Renal pelvis (tissue), 12 donors: Measurements from ENCODE around the gene IFT81. TPM values are rescaled to one million over a fixed set of nuclear protein-coding genes. Genes with fewer than 3 reads are reported as not detected.
"Not testable (repeated sequence)": the region's sequence is repeated elsewhere in the genome, so short reads cannot be mapped to it uniquely, and the experiment has no call there.

ENCODE experiments used
- DNase-seq: peaks from one replicate; pipeline ENCODE4 v3.0.0-alpha.2; 2013
- long read RNA-seq, 16 experiments: transcript quantifications; one replicate each; lab custom pipeline, GENCODE V29; 2026
- polyA plus RNA-seq, 3 donors: library from polyadenylated mRNA; unstranded; fragments of 120-200 nt; gene quantifications; one replicate each; pipeline ENCODE4 v1.2.1, GENCODE V29; 2013; ENCODE audit not compliant: insufficient read length in 3 of 3

The IFT81 gene, protein sequence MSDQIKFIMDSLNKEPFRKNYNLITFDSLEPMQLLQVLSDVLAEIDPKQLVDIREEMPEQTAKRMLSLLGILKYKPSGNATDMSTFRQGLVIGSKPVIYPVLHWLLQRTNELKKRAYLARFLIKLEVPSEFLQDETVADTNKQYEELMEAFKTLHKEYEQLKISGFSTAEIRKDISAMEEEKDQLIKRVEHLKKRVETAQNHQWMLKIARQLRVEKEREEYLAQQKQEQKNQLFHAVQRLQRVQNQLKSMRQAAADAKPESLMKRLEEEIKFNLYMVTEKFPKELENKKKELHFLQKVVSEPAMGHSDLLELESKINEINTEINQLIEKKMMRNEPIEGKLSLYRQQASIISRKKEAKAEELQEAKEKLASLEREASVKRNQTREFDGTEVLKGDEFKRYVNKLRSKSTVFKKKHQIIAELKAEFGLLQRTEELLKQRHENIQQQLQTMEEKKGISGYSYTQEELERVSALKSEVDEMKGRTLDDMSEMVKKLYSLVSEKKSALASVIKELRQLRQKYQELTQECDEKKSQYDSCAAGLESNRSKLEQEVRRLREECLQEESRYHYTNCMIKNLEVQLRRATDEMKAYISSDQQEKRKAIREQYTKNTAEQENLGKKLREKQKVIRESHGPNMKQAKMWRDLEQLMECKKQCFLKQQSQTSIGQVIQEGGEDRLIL
- 10 to 100 TPM; 43.8 to 50.5 (median 48.1) TPM for polyA plus RNA-seq
- long read RNA-seq, donor 1, partial matches to known transcripts: 0 of 5 reads
- long read RNA-seq, donor 1, other reads (novel, unspliced or antisense): 0 of 5 reads
- long read RNA-seq, donor 2, partial matches to known transcripts: 12 of 15 reads
- long read RNA-seq, donor 2, other reads (novel, unspliced or antisense): 0 of 15 reads
- long read RNA-seq, donor 3, partial matches to known transcripts: 9 of 13 reads
- long read RNA-seq, donor 3, other reads (novel, unspliced or antisense): 0 of 13 reads
- long read RNA-seq, donor 4, partial matches to known transcripts: 8 of 14 reads
- long read RNA-seq, donor 4, other reads (novel, unspliced or antisense): 0 of 14 reads
- long read RNA-seq, donor 5: 0 reads
- long read RNA-seq, donor 6, partial matches to known transcripts: 24 of 47 reads
- long read RNA-seq, donor 6, other reads (novel, unspliced or antisense): 16 of 47 reads
- long read RNA-seq, donor 7, partial matches to known transcripts: 7 of 8 reads
- long read RNA-seq, donor 7, other reads (novel, unspliced or antisense): 0 of 8 reads
- long read RNA-seq, donor 8, partial matches to known transcripts: 0 of 1 reads
- long read RNA-seq, donor 8, other reads (novel, unspliced or antisense): 0 of 1 reads
- long read RNA-seq, donor 9, transcript IFT81-209 (19 exons, 2,710 nt): major isoform, 8 of 13 reads
- long read RNA-seq, donor 9, partial matches to known transcripts: 5 of 13 reads
- long read RNA-seq, donor 9, other reads (novel, unspliced or antisense): 0 of 13 reads
- long read RNA-seq, donor 10, partial matches to known transcripts: 0 of 5 reads
- long read RNA-seq, donor 10, other reads (novel, unspliced or antisense): 0 of 5 reads
- long read RNA-seq, donor 11, partial matches to known transcripts: 0 of 2 reads
- long read RNA-seq, donor 11, other reads (novel, unspliced or antisense): 0 of 2 reads
- long read RNA-seq, donor 12, transcript IFT81-209 (19 exons, 2,710 nt): major isoform, 5 of 8 reads
- long read RNA-seq, donor 12, partial matches to known transcripts: 0 of 8 reads
- long read RNA-seq, donor 12, other reads (novel, unspliced or antisense): 0 of 8 reads
- long read RNA-seq, donor 13, partial matches to known transcripts: 0 of 1 reads
- long read RNA-seq, donor 13, other reads (novel, unspliced or antisense): 0 of 1 reads
- long read RNA-seq, donor 14: 0 reads
- long read RNA-seq, donor 15, partial matches to known transcripts: 0 of 4 reads
- long read RNA-seq, donor 15, other reads (novel, unspliced or antisense): 0 of 4 reads
- long read RNA-seq, donor 16, partial matches to known transcripts: 15 of 19 reads
- long read RNA-seq, donor 16, other reads (novel, unspliced or antisense): 0 of 19 reads

DNA sequence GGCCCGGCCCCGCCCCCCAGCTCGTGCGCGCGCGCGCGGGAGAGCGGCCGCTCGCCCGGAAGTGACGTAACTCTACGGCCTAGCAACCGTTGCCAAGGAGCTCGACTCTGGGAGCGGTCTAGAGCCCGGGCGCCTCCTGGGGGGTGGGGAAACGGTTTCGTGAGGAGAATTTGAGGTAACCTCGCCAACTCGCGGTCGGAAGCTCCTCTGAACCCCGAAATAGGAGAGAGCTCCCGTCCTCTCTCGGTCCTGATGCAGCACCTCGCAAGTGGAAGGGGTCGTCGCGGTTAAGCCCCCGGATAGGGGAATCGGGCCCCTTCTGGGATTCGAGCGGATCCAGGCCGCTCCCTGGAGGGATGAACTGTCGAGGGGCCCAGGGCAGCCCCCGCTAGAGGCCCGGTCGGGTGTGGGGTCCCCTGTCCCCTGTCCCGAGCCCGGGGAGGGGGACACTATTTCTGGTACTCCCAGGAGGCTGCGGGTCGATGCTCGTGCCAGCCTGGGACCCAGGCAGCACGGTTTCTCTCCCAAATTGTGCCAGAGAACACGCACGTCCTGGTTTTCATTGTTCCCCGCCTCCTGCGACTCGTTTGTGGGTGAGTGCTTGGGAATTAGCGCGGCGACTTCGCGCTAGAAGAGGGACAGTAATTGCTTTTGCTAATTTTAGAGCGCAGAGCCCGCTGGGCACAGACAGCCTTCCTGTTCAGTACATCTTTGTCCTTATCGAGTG lies at the start of gene IFT81:
TSS of gene IFT81 (plus strand) at position 89 of the 727 bp plus-strand sequence. CDS start 3,024 bp downstream, outside the sequence.
- DNase-seq: peak; percentile 93

DNA sequence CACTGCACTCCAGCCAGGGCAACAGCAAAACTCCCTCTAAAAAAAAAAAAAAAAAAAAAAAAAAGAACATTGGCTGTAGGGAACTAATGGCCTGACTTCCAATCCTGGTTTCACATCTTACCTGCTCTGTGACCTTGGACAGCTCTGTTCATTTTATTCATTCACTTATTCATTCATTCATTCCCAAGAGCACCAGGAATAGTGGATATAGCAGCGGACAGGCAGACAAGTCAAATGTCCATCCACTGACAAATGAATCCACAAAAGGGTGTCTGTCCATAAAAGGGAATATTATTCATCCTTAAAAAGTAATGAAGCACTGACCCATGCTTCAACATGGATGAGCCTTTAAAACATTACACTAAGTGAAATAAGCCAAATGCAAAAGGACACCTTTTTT lies 48.3 kb upstream of the IFT81 start:
- no peak for DNase-seq

DNA sequence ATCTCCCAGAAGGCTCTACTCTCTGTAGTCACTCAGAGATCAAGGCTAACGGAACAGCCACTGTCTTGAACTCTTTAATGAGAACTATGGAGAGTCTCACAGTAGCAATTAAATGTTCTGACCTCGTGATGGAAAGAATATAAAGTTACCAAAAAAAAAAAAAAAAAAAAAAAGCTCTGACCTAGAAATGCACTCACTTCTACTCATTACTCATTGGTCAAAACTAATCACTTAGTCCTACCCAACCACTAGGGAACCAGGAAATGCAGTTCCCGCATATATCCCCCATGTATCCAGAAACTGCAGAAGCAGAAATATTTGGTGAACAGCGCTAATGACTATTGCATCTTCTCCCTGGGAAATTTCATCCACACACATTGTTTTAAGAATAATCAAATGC lies 46.4 kb upstream of the IFT81 start:
- no peak for DNase-seq

DNA sequence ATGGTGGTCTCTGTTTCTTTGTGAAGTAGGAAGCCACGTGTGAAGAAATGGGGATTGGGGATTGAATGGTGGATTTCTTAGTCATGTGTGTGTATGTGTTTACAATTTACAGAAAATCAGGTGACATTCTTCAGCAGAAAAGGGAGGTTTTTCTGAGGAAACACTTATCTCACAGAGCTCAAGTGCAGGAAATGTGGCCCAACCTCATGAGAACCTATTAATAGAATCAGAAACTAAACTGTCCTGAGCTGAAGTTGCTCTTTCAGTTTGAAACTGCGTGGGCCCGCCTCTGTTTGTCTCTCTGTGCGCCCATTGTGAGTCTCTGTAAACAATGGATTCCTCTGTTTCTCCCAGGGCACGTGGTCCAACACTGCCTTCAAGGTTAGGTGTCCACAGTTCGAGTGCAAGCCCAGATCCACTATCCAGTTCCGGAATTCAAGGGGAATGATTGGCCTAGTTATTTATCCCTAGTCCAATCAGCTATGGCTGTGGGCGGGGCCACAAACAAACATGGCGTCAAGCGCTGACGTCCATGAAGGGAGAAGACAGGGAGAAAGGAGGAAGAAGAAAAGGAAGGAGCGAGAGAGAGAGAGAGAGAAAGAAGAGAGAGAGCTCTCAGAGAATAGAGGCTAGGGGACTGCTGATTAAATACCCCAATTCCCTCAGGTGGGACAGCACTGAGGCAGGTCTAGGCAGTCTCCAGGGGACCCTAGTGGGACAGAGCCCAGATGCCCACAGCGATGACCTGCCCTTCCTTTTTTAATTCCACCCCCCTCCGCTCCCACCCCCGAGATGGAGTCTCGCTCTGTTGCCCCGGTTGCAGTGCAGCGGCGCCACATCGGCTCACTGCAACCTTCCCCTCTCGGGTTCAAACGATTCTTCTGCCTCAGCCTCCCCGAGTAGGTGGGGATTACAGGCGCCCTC lies 44.4 kb upstream of the IFT81 start:
- no peak for DNase-seq

DNA sequence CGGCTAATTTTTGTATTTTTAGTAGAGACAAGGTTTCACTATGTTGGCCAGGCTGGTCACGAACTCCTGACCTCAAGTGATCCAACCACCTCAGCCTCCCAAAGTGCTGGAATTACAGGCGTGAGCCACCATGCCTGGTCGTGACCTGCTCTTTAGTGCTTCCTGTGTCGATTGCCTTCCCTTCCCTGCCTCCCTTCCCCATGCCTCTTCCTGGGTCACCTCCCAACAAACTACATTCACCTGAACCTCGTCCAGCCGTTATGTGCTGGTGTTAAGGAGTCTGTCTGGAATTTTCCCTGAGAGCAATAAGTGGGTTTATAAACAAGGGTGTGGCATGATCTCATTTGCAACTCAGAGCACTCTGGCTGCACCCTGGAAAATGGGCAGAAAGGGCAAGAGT lies 43.7 kb upstream of the IFT81 start:
- DNase-seq: no peak

DNA sequence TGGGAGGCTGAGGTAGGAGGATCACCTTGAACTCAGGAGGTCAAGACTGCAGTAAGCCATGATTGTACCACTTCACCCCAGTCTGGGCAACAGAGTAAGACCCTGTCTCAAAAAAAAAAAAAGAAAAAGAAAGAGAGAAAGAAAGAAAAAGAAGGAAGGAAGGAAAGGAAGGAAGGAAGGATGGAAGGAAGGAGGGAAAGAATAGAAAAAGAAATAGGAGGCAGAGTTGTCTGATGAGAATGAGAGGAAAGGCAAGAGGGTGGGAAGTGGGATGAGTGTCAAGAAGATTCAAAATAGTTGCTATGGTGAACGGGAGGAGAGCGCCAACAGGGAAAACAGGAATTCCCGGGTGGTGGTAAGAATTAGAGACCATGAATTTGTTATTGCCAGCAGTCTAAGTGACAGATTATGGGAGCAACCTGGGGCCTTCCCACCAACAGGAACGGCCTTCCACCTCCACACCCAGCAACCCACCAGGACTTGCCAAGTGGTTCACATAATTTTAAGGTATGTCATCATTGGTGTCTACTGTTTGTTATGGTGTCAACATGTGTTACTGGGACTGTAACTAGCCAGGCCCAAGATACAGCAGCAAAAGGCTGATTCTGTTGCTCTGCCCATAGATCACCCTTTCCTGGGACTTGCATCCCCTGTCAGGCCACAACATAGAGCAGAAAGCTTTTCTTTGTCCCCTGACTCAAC lies 39.7 kb upstream of the IFT81 start:
- no peak for DNase-seq

DNA sequence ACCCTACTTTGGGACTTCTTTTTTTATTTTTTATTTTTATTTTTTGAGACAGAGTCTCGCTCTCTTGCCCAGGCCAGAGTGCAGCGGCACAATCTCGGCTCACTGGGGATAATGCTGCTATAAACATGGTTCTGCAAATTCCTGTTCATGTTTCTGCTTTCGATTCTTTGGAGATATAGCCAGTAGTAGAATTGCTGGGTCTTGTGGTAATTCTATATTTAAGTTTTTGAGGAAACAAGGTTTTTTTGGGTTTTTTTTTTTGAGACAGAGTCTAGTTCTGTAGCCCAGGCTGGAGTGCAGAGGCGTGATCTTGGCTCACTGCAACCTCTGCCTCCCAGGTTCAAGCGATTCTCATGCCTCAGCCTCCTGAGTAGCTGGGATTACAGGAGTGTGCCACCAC lies 35.9 kb upstream of the IFT81 start:
- not testable (repeated sequence) for DNase-seq

DNA sequence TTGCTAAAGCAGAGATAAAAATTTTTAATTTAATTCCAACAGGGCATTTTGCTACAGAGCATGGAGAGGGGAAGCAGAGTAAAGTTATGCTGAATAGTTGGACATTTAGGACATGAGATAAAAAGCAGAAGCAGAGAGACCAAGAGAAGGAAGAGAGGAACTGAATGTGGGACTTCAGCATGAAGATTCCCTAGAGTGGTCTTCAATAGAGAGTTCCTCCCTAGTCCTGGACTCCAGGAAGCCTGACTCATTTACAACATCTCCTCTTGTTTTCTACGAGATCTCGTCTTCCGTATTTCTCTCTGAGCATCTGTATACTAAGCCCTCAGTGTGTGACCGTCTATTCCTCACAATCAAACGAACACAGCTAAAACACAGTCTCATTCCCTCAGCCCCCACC lies 35.2 kb upstream of the IFT81 start:
- DNase-seq: no peak

DNA sequence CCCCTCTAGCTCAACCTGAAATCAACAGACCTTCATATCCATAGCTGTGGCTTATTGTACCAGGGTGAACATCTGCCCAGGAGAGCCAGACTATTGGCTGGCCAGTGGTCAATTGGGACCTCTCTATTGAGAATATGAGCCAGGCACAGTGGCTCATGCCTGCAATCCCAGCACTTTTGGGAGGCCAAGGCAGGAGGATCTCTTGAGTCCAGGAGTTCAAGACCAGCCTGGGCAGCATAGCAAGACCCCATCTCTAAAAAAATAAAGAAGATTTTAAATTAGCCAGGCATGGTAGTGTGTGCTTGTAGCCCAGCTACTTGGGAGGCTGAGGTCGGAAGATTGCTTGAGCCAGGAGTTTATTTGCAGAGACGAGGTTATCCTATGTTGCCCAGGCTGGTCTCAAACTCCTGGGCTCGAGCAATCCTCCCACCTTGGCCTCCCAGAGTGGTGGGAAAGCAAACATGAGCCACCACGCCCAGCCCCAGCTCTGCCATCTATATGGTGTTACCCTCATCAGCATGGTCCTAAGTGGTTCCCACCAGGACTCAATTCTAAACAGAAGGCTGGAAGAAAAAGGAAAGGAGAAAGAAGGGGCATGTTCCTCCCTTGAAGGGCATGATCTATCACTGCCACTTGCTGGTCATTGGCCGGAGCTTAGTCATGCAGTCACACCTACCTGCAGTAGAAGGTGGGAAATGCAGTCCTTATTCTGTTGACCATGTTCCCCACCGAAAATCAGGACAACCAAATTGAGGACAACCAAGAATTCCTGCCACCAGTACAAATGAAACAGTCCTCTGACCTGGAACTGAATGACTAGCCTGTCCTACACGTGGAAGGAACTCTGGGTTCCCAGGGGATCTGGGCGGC lies 33.7 kb upstream of the IFT81 start:
- no peak for DNase-seq

DNA sequence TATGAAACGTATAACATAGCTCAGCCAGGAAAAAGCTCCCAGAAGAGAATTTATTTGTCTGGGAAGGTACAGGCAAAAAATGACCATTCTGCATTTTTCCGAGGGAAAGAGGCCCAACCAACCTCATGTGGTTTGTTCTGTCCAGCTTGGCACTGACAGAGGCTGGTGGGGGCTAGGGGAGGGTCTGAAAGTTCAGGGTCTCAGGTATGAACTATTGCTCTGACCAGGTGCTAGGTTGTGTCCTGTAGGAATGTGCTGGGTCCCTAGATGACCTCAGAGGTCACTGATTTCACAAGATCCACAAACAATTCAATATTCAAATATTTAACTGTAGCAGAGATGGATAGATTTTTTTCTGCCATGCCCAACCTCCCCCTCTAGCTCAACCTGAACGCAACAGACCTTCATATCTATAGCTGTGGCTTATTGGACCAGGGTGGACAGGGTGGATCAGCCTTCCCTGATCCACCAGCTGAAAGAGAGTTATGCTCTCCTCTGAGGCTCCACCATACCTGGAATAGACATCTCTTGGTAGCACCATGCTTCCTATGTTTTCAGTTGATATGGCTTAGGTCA lies 32.9 kb upstream of the IFT81 start:
- DNase-seq: no peak

DNA sequence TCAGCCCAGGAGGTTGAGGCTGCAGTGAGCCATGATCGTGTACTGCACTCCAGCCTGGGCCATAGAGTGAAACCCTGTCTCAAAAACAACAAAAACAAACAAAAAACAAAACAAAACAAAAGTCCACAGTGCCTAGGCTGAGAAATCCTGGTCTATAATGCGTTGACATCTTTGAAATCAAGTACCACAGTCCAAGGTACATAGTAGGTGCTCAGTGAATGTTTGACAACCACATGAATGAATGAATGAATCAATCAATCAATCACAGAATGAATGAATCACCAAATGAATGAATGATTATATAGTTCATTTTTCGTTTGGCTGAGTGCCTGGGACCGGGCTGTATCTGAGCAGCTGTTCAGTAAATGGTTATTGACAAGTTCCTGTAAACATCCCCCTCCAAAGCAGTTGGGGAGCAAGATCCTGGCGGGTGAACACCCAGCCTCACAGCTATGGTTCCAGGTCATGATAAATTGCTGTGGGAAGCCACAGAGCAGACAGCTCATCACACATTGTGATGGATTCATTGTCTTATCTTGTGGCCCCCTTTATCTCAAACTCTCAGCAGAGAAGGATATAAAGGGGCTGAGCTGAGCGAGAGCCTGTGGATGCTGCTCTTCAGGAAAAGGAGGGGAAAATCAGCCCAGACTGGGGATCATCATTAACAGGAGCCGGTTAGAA lies 30.4 kb upstream of the IFT81 start:
- DNase-seq: no peak

DNA sequence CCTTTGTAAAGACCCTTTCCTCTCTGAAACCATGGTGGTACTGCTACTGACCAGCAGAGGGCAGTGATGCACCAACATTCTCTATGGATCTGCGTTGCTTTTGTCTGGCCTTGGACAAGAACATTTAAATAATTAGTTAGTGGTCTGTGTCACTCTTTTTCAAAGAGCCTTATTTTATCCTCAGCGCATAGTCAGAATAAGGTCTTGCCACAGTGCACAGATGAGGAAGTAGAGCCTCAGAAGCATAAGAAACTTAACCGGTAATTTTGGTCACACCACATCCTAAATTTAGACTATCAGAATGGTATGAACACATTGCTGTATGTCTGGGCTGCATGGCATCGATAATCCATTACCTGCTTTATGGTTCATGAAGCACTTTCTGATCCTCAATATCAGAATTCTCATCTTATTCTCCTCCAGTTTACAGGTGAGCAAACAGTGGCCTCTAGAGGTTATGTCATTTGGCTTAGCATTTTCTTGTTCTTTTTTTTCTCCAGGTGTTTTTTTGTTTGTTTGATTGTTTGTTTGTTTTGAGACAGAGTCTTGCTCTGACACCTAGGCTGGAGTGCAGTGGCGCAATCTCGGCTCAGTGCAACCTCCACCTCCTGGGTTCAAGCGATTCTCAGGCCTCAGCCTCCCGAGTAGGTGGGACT lies 23.7 kb upstream of the IFT81 start:
- DNase-seq: peak; percentile 79

DNA sequence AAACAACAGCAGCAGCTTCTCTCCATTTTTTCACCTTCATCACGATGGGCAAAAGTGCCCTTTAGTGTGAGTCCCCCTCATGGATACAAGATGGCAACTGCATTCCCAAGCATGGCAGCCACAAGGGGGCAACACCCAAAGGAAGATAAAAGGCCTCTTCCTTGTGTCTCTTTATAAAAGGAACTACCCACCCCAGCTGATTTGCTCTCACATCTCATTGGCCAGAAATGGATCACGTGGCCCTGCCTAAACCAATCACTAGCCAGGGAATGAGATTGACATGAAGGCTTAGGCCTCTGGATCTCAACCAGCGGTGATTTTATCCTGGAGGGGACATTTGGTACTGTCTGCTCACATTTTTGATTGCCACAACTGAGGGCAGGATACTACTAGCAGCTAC lies 21.9 kb upstream of the IFT81 start:
- DNase-seq: no peak

DNA sequence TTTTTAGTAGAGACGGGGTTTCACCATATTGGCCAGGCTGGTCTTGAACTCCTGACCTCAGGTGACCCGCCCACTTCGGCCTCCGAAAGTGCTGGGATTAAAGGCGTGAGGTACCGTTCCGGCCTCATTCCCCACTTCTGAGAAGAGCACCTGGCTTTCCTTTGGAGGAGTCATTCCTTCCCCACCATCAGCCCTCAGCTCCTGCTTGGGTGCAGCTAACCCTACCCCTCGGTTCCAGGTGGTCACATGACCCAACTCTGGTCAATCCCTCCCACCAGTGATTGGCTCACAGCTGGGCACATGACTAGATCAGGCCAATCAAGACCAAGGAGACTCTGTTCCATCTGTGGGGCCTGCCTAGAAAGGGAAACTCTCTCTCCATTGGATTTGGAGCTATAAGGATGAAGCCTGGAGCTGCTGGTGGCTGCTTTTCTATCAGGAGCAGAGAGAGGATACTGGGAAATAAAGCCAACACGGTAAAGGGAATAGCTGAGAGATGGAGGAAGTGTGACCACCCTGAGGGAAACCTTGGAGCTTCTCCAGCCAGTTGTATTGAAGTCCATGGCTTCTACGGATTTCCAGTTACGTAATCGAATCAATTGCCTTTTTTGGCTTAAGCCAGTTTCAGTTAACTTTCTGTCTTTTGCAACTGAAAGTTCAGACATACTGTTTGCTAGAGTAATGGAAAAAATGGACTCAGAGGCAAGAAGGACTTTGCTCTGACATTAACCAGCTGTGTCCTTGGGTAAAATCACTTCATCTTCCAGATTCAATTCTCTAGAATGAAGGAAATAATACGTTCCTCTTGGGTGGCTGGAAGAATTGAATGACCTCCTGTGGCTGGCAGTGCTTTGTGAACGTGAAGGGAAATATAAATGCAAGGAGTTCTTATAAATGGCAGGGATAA lies 19.7 kb upstream of the IFT81 start:
- DNase-seq: no peak
